ENCODE results near the gene TIMM44. TPM values are rescaled to one million over a fixed set of nuclear protein-coding genes. Genes with fewer than 3 reads are reported as not detected.
A peak's percentile ranks its signal among the peaks of the same experiment; 100 is the strongest.
"Not testable (repeated sequence)": the region's sequence is repeated elsewhere in the genome, so short reads cannot be mapped to it uniquely, and the experiment has no call there.

The TIMM44 gene
- total RNA-seq, 2 donors from 2014 or later: 20.5 to 73.8 TPM

- intact Hi-C loops (cut with DNase I): loop anchor here (10.0 kb wide), 1 partner anchor 171 kb away; no protein-coding TSS in a partner anchor
- H3K27me3 ChIP-seq: no peaks in the 10 kb centered on the region
- no peak overlapping the region for H3K4me3 ChIP-seq
- no peak overlapping the region for H3K27ac ChIP-seq
- 91 to 94% methylated on average over 25 of the region's 25 CpGs for WGBS, 2 donors
- H3K4me1 ChIP-seq: no peaks in the 10 kb centered on the region
- H3K36me3 ChIP-seq (replicated peaks in 1 of 2; ENCODE audit: insufficient read depth in 1 of 2, low read depth in 2 of 2): peaks cover 7 to 15% of the 10 kb centered on the region in 2 donors
- no peaks in the 10 kb centered on the region for H3K9me3 ChIP-seq
- ATAC-seq (no peak), DNase-seq (no peak)
- TF ChIP-seq POLR2A (IDR thresholded peaks at IDR 0.05): no peak
- TF ChIP-seq, protein P1, sequence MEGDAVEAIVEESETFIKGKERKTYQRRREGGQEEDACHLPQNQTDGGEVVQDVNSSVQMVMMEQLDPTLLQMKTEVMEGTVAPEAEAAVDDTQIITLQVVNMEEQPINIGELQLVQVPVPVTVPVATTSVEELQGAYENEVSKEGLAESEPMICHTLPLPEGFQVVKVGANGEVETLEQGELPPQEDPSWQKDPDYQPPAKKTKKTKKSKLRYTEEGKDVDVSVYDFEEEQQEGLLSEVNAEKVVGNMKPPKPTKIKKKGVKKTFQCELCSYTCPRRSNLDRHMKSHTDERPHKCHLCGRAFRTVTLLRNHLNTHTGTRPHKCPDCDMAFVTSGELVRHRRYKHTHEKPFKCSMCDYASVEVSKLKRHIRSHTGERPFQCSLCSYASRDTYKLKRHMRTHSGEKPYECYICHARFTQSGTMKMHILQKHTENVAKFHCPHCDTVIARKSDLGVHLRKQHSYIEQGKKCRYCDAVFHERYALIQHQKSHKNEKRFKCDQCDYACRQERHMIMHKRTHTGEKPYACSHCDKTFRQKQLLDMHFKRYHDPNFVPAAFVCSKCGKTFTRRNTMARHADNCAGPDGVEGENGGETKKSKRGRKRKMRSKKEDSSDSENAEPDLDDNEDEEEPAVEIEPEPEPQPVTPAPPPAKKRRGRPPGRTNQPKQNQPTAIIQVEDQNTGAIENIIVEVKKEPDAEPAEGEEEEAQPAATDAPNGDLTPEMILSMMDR (IDR thresholded peaks at IDR 0.05): no peak
Measured at GRCh38 chr19:7963566-7963965, 20.1 kb upstream of the TIMM44 start.

DNA sequence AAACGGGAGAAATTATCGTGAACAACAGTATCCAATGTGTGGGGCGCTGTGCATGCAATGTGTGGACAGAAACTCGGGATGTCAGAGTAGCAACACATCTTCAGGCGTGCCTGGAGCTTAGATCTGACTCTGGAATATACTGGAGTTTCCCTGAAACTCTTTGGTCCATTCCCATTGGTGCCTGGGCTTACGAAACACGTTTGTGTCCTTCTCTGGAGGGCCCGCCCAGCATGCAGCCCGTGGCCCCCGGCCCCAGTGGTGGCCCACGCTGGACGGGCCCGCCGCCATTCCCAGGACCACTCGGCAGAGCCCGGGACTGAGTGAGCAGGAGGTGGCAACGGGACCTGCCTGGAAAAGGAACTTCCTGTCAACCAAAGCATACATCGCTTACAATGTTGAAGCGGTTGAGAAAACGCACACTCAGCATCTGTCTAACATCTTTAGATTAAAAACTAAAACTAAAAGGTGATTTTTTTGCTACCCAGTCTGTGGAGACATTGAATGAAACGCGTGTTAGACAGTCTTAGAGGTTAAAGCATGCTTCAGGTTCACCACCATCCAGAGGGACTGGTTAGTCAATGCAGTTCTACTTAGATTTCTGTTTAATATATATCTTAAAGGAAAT, 19.3 kb upstream of the TIMM44 start:
- H3K4me1 ChIP-seq: no peaks in the 10 kb centered on the region
- TF ChIP-seq, protein P1 (IDR thresholded peaks at IDR 0.05): no peak
- 65 to 70% methylated on average over 10 to 22 of the region's 22 CpGs for WGBS, 2 donors
- H3K36me3 ChIP-seq (replicated peaks in 1 of 2; ENCODE audit: insufficient read depth in 1 of 2, low read depth in 2 of 2): peaks cover 7 to 15% of the 10 kb centered on the region in 2 donors
- H3K9me3 ChIP-seq: no peaks in the 10 kb centered on the region
- H3K27me3 ChIP-seq: no peaks in the 10 kb centered on the region
- no peak for DNase-seq
- H3K4me3 ChIP-seq: no peak overlapping the region
- intact Hi-C loops (cut with DNase I): loop anchor here (10.0 kb wide), 1 partner anchor 172 kb away; no protein-coding TSS in a partner anchor
- H3K27ac ChIP-seq: no peak overlapping the region
- no peak for ATAC-seq

- no peaks in the 10 kb centered on the region for H3K9me3 ChIP-seq
- peaks cover 7 to 9% of the 10 kb centered on the region in 2 donors for H3K36me3 ChIP-seq (replicated peaks in 1 of 2; ENCODE audit: insufficient read depth in 1 of 2, low read depth in 2 of 2)
- 52 to 68% methylated on average over 13 of the region's 13 CpGs for WGBS, 2 donors
- H3K27me3 ChIP-seq: no peaks in the 10 kb centered on the region
- TF ChIP-seq, protein P1 (IDR thresholded peaks at IDR 0.05): no peak
- no peak for TF ChIP-seq POLR2A (IDR thresholded peaks at IDR 0.05)
- no peak overlapping the region for H3K4me3 ChIP-seq
- no peak for DNase-seq
- no peaks in the 10 kb centered on the region for H3K4me1 ChIP-seq
- no peak for ATAC-seq
- intact Hi-C loops (cut with DNase I): loop anchor here (10.0 kb wide), 1 partner anchor 173 kb away; no protein-coding TSS in a partner anchor
- peak overlapping the region in 1 of 4 donors; percentile 16 for H3K27ac ChIP-seq
Measured at GRCh38 chr19:7961920-7962626, 18.6 kb upstream of the TIMM44 start.

- DNase-seq; ATAC-seq; H3K36me3 ChIP-seq (replicated peaks in 1 of 2; ENCODE audit: insufficient read depth in 1 of 2, low read depth in 2 of 2); H3K27ac ChIP-seq; H3K4me3 ChIP-seq; H3K9me3 ChIP-seq; H3K27me3 ChIP-seq; H3K4me1 ChIP-seq: not testable (repeated sequence)
- 95 to 97% methylated on average over 4 of the region's 4 CpGs for WGBS, 2 donors
- intact Hi-C loops (cut with DNase I): loop anchor here (10.0 kb wide), 1 partner anchor 174 kb away; no protein-coding TSS in a partner anchor
Measured at GRCh38 chr19:7961082-7961481, 17.6 kb upstream of the TIMM44 start.

DNA sequence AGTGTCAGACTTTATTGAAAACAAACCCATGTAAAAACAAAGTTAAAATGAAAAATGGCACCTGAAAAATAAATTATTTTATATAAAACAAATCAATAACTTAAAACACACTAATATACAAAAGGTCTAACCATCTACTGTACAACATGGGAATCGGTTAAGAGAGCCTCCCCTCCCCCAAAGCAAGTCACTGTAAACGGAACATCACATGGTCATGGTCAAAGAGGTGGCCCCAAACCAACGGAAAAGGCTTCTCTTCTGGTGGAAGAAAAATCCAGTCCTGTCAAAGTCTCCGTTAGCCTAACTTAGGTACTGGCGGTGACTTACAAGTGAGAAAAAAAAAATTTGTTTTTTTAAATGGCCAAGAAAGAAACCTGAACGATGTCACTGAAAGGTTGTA, 15.7 kb upstream of the TIMM44 start:
- Histone ChIP-seq H3K9me3 (no peaks in the 10 kb centered on the region), H3K4me1 (no peaks in the 10 kb centered on the region), H3K36me3 (replicated peaks in 1 of 2; ENCODE audit: insufficient read depth in 1 of 2, low read depth in 2 of 2) (peaks cover 0 to 2% of the 10 kb centered on the region in 2 donors), H3K27ac (no peak overlapping the region), H3K4me3 (no peak overlapping the region), H3K27me3 (no peaks in the 10 kb centered on the region)
- WGBS, 2 donors: 64 to 76% methylated on average over 6 of the region's 6 CpGs
- TF ChIP-seq, protein P1 (IDR thresholded peaks at IDR 0.05): no peak
- no peak for TF ChIP-seq POLR2A (IDR thresholded peaks at IDR 0.05)
- no peak for ATAC-seq
- DNase-seq: no peak
- intact Hi-C loops (cut with DNase I): no loop called here
